Stimulated activated CD4-positive, alpha-beta T cell treated with anti-CD3 and anti-CD28 coated beads, Interleukin-1b, Interleukin-23, amount 100 ng/mL, for 1 hour (primary cell): ENCODE results near the gene PRPH.
"Not testable (repeated sequence)": the region's sequence is repeated elsewhere in the genome, so short reads cannot be mapped to it uniquely, and the experiment has no call there.

Experiments used
- DNase-seq, 2 donors: peaks; one replicate each; pipeline ENCODE4 v3.0.0-alpha.2; 2020; ENCODE audit warnings: low read depth in 2 of 2

PRPH gene

DNA sequence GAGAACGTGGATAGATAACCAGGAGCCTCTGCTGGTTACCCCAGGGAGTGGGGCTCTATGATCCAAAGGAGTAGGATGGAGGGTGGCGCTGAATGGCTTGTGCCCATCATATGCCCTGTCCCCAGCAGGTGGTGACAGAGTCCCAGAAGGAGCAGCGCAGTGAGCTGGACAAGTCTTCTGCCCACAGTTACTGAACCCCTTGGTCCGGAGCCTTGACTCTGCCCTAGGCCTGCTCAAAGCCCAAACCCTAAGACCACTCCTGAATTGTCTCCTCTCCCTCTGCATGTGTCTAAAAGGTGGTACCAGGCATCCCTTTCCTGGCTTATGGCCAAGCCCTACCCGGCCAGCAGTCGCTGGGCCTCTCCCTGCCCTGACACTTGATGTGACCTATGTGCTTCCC lies 3.2 kb downstream of the PRPH start:
- no peak for DNase-seq

- DNase-seq = no peak
These were observed 6.8 kb downstream of the PRPH start for GRCh38 chr12:49301760-49302159.

GRCh38 chr12:49304161-49304560 lies 9.2 kb downstream of the PRPH start:
- no peak for DNase-seq

GRCh38 chr12:49305762-49306510 lies 11.0 kb downstream of the PRPH start:
- no peak for DNase-seq

- no peak for DNase-seq
These were observed 14.4 kb downstream of the PRPH start for GRCh38 chr12:49309386-49309785.

DNA sequence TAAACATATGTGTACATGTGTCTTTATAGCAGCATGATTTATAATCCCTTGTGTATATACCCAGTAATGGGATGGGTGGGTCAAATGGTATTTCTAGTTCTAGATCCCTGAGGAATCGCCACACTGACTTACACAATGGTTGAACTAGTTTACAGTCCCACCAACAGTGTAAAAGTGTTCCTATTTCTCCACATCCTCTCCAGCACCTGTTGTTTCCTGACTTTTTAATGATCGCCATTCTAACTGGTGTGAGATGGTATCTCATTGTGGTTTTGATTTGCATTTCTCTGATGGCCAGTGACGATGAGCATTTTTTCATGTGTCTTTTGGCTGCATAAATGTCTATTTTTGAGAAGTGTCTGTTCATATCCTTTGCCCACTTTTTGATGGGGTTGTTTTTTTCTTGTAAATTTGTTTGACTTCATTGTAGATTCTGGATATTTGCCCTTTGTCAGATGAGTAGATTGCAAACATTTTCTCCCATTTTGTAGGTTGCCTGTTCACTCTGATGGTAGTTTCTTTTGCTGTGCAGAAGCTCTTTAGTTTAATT lies 15.6 kb downstream of the PRPH start:
- DNase-seq = not testable (repeated sequence)

DNA sequence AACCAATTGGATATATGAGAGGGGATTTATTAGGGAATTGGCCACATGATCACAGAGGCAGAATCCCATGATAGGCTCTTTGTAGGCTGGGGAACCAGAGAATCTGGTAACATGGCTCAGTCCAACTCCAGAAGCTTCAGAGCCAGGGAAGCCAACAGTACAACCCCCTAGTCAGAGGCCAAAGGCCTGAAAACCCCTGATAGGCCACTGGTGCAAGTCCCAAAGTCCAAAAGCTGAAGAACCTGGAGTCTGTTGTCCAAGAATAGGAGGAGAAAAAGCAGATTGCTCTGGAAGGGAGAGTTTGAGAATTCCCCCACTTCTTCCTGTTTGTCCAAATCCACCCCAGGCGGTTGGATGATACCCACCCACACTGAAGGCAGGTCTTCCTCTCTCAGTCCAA lies 19.9 kb downstream of the PRPH start:
- DNase-seq = no peak

- not testable (repeated sequence) for DNase-seq
These were observed 22.2 kb downstream of the PRPH start for GRCh38 chr12:49317118-49317517.

- not testable (repeated sequence) for DNase-seq
These were observed 25.6 kb downstream of the PRPH start for GRCh38 chr12:49320411-49321103.

DNA sequence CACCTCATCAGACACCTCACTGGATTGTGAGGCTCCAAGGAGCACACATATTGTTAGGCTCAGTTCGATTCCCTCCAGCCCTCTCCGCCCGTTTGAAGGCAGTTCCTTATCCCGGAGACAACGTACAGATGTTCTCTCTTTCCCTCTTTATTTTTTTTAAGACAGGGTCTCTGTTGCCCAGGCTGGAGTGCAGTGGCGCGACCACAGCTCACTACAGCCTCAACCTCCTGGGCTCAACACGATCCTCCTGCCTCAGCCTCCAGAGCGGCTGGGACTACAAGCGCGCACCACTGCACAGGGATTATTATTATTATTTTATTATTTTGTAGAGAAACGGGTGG lies 27.4 kb downstream of the PRPH start:
- no peak for DNase-seq

- peak; percentile 75 to 88 for DNase-seq
These were observed 28.0 kb downstream of the PRPH start, which contains the start of gene TROAP for GRCh38 chr12:49322708-49323523. TROAP (plus strand) TSS chr12:49323255; CDS start chr12:49323609, 354 bp downstream.

DNA sequence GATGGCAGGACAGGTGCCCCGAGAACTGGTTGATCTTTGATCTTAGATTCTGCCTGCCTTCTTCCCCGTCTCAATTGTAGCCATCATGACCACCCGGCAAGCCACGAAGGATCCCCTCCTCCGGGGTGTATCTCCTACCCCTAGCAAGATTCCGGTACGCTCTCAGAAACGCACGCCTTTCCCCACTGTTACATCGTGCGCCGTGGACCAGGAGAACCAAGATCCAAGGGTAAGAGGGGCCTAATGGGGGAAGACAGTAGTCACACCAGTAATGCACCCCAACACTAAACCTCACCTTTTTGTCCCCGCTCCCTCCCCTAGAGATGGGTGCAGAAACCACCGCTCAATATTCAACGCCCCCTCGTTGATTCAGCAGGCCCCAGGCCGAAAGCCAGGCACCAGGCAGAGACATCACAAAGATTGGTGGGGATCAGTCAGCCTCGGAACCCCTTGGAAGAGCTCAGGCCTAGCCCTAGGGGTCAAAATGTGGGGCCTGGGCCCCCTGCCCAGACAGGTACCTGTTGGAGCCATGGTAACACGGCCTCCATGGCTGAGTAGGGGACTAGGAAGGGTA lies 28.7 kb downstream of the PRPH start:
- no peak for DNase-seq

DNA sequence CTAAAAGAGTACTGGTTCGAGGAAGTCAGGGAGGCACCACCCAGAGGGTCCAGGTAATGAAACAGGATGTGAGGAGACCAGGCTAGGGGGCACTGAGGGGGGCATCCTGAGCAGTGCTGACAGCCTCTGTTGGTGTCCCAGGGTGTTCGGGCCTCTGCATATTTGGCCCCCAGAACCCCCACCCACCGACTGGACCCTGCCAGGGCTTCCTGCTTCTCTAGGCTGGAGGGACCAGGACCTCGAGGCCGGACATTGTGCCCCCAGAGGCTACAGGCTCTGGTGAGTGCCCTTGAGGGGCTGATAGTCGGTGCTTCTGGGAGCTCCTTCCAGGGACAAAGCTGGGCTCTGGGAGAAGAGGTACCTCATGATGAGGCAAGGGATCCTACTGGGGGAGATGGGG lies 30.7 kb downstream of the PRPH start:
- DNase-seq = no peak

GRCh38 chr12:49327368-49327767 lies 32.4 kb downstream of the PRPH start:
- DNase-seq = no peak

DNA sequence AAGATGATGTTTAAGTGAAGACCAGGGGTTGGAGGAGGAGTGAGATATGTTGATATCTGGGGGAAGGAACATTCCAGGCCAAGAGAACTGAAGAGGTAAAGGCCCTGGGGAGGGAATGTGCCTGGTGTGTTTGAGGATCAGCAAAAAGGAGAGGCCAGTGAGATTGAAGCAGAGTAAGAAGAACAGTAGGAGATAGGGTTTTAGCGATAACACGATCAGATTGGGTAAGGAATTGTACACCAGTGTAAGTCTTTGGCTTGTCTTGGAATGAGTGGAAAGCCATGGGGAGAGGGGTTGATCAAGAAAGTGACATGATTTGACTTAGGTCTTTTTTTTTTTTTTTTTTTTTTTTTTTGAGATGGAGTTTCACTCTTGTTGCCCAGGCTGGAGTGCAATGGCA lies 32.9 kb downstream of the PRPH start:
- no peak for DNase-seq

DNA sequence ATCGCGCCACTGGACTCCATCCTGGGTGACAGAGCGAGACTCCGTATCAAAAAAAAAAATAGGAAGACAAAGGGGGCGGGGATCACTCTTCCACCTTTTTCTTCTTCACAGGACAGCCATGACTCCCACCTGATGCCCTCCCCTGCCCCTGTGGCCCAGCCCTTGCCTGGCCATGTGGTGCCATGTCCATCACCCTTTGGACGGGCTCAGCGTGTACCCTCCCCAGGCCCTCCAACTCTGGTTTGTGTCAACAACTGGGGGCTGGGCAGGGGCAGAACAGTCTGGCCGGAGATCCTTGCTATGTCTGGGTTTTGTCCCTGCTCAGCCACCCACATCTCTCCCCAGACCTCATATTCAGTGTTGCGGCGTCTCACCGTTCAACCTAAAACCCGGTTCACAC lies 33.9 kb downstream of the PRPH start:
- DNase-seq = no peak

GRCh38 chr12:49330032-49330619 lies 35.2 kb downstream of the PRPH start:
- no peak for DNase-seq

GRCh38 chr12:49330631-49331379 lies 35.9 kb downstream of the PRPH start:
- DNase-seq = no peak

GRCh38 chr12:49331380-49332222 lies 36.7 kb downstream of the PRPH start:
- DNase-seq = no peak

GRCh38 chr12:49332441-49332861 lies 37.5 kb downstream of the PRPH start:
- DNase-seq = no peak
